Activated T-cell treated with anti-CD3 and anti-CD28 coated beads for 4 hours (primary cell): ENCODE data around the gene PLAAT4.
"Not testable (repeated sequence)": the region's sequence is repeated elsewhere in the genome, so short reads cannot be mapped to it uniquely, and the experiment has no call there.

Experiments
- DNase-seq: peaks from one replicate; pipeline ENCODE4 v3.0.0-alpha.2; 2020

The PLAAT4 gene

GRCh38 chr11:63573881-63574855 is 37.6 kb downstream of the PLAAT4 start:
- no peak for DNase-seq

- DNase-seq: no peak
These were observed 38.4 kb downstream of the PLAAT4 start for GRCh38 chr11:63574856-63575602.

GRCh38 chr11:63578882-63579281 is 42.3 kb downstream of the PLAAT4 start:
- DNase-seq: not testable (repeated sequence)

GRCh38 chr11:63581224-63581623 is 44.6 kb downstream of the PLAAT4 start:
- not testable (repeated sequence) for DNase-seq

- no peak for DNase-seq
These were observed 46.7 kb downstream of the PLAAT4 start for GRCh38 chr11:63583357-63583677.

GRCh38 chr11:63586451-63587166 is 50.0 kb downstream of the PLAAT4 start:
- DNase-seq: no peak

- no peak for DNase-seq
These were observed 52.4 kb downstream of the PLAAT4 start for GRCh38 chr11:63589000-63589399.

- no peak for DNase-seq
These were observed 53.6 kb downstream of the PLAAT4 start for GRCh38 chr11:63590024-63590788.

- DNase-seq: no peak
These were observed 56.4 kb downstream of the PLAAT4 start for GRCh38 chr11:63592975-63593395.

GRCh38 chr11:63595296-63595695 is 58.7 kb downstream of the PLAAT4 start:
- DNase-seq: no peak
